HG03280 (cell line): ENCODE results near the gene IGFN1.

ENCODE experiments used
- ATAC-seq: cut with Tn5 transposase; IDR thresholded peaks from one replicate; pipeline ENCODE4 v1.9.1; 2021; ENCODE audit warnings: mild to moderate bottlenecking, moderate library complexity; ENCODE audit not compliant: unreplicated experiment

Gene IGFN1

GRCh38 chr1:201190624-201191051, at the start of gene IGFN1:
Gene IGFN1, plus strand, starts transcription at chr1:201190824. Its CDS starts 2,470 bp downstream, at chr1:201193294.
- no peak for ATAC-seq

GRCh38 chr1:201140941-201141260, 49.7 kb upstream of the IGFN1 start:
- no peak for ATAC-seq

GRCh38 chr1:201141418-201141817, 49.2 kb upstream of the IGFN1 start:
- no peak for ATAC-seq

GRCh38 chr1:201142011-201142848, 48.4 kb upstream of the IGFN1 start:
- ATAC-seq, result no peak

GRCh38 chr1:201142849-201143725, 47.5 kb upstream of the IGFN1 start:
- no peak for ATAC-seq

- no peak for ATAC-seq
Observed at GRCh38 chr1:201143726-201144635, 46.6 kb upstream of the IGFN1 start.

- no peak for ATAC-seq
Observed at GRCh38 chr1:201144701-201145100, 45.9 kb upstream of the IGFN1 start.

GRCh38 chr1:201145132-201145531, 45.5 kb upstream of the IGFN1 start:
- no peak for ATAC-seq

GRCh38 chr1:201145816-201146215, 44.8 kb upstream of the IGFN1 start:
- no peak for ATAC-seq

- ATAC-seq, result no peak
Observed at GRCh38 chr1:201146626-201147390, 43.8 kb upstream of the IGFN1 start.

GRCh38 chr1:201147396-201148015, 43.1 kb upstream of the IGFN1 start:
- ATAC-seq, result no peak

- ATAC-seq, result no peak
Observed at GRCh38 chr1:201149400-201149799, 41.2 kb upstream of the IGFN1 start.

GRCh38 chr1:201153474-201154388, 36.9 kb upstream of the IGFN1 start:
- peak; percentile 64 for ATAC-seq

GRCh38 chr1:201154389-201155165, 36.0 kb upstream of the IGFN1 start, which contains the start of gene TMEM9:
Gene TMEM9, minus strand, starts transcription at chr1:201154474. Its CDS starts 551 bp downstream, at chr1:201153923.
- ATAC-seq, result peak; percentile 98

- no peak for ATAC-seq
Observed at GRCh38 chr1:201155354-201155753, 35.3 kb upstream of the IGFN1 start.

GRCh38 chr1:201156346-201156745, 34.3 kb upstream of the IGFN1 start:
- no peak for ATAC-seq

- no peak for ATAC-seq
Observed at GRCh38 chr1:201156819-201157218, 33.8 kb upstream of the IGFN1 start.

GRCh38 chr1:201157949-201158348, 32.7 kb upstream of the IGFN1 start:
- no peak for ATAC-seq
